LNCaP clone FGC (cell line): Measurements from ENCODE around the gene PRKAG2.

Source experiments
- DNase-seq: peaks from one replicate; pipeline ENCODE4 v3.0.0-alpha.2; 2011; ENCODE audit warnings: low read depth
- H3K4me3 ChIP-seq: 2 replicates; pipeline ENCODE4 v1.5.1; 2011; ENCODE audit warnings: mild to moderate bottlenecking, low read depth, low read length, control low read depth
- CTCF ChIP-seq: IDR thresholded peaks from 2 replicates; pipeline ENCODE4 v1.5.1; 2012; ENCODE audit warnings: mild to moderate bottlenecking; ENCODE audit not compliant: control insufficient read depth, insufficient read depth; ENCODE audit errors: extremely low read depth

The PRKAG2 gene

GRCh38 chr7:151669762-151670161 lies 207.2 kb downstream of the PRKAG2 start:
- H3K4me3 ChIP-seq: no peak overlapping the region
- TF ChIP-seq CTCF: no peak
- no peak for DNase-seq

- no peak for DNase-seq
- no peak for TF ChIP-seq CTCF
- no peak overlapping the region for H3K4me3 ChIP-seq
These were observed 210.0 kb downstream of the PRKAG2 start for GRCh38 chr7:151666886-151667285.

- no peak for TF ChIP-seq CTCF
- no peak overlapping the region for H3K4me3 ChIP-seq
- DNase-seq: no peak
These were observed 211.5 kb downstream of the PRKAG2 start for GRCh38 chr7:151665368-151665767.

GRCh38 chr7:151664268-151664667 lies 212.6 kb downstream of the PRKAG2 start:
- no peak for DNase-seq
- H3K4me3 ChIP-seq: no peak overlapping the region
- no peak for TF ChIP-seq CTCF

- no peak for DNase-seq
These were observed 213.4 kb downstream of the PRKAG2 start for GRCh38 chr7:151663382-151664100.

GRCh38 chr7:151662251-151662826 lies 214.6 kb downstream of the PRKAG2 start:
- TF ChIP-seq CTCF: no peak
- no peak for DNase-seq
- H3K4me3 ChIP-seq: no peak overlapping the region

More at GRCh38 chr7:151663382-151664100, 213.4 kb downstream of the PRKAG2 start:
- TF ChIP-seq CTCF: no peak
- H3K4me3 ChIP-seq: no peak overlapping the region

GRCh38 chr7:151661587-151661986 lies 215.3 kb downstream of the PRKAG2 start:
- TF ChIP-seq CTCF: no peak
- no peak overlapping the region for H3K4me3 ChIP-seq
- DNase-seq: no peak
